SK-N-SH treated with all-trans-retinoic acid at 6 μM for 48 hours (cell line): ENCODE measurements around the gene PKIG.

Source experiments
- ATAC-seq: fragments of 200-7000 bp; cut with Tn5 transposase; 3 replicates; pipeline ENCODE4 v1.9.1; 2020; ENCODE audit warnings: mild to moderate bottlenecking, moderate library complexity
- ARNTL ChIP-seq: fragments of 450-650 bp; formaldehyde crosslinking; IDR thresholded peaks from 2 replicates; pipeline ENCODE4 v1.5.0; 2020; ENCODE audit warnings: low read depth, mild to moderate bottlenecking, moderate library complexity, borderline replicate concordance
- BACH2 ChIP-seq: fragments of 250-450 bp; sonication (Bioruptor Pico); IDR thresholded peaks from 2 replicates; pipeline ENCODE4 v1.9.0; 2021; ENCODE audit warnings: mild to moderate bottlenecking, borderline replicate concordance
- CREB5 ChIP-seq: fragments of 250-450 bp; sonication (Bioruptor Pico); IDR thresholded peaks from 2 replicates; pipeline ENCODE4 v1.5.1; 2020; ENCODE audit warnings: low read depth, mild to moderate bottlenecking, moderate library complexity
- CSDC2 ChIP-seq: fragments of 250-450 bp; sonication (Bioruptor Pico); IDR thresholded peaks from 2 replicates; pipeline ENCODE4 v1.5.0; 2020; ENCODE audit warnings: mild to moderate bottlenecking, moderate library complexity
- CSRNP3 ChIP-seq: fragments of 250-450 bp; sonication (Bioruptor Pico); IDR thresholded peaks from 2 replicates; pipeline ENCODE4 v1.5.1; 2021; ENCODE audit warnings: mild to moderate bottlenecking, moderate library complexity
- ESRRG ChIP-seq: fragments of 250-450 bp; sonication (Bioruptor Pico); IDR thresholded peaks from 2 replicates; pipeline ENCODE4 v1.6.1; 2021; ENCODE audit warnings: mild to moderate bottlenecking
- GLIS3 ChIP-seq: fragments of 250-450 bp; sonication (Bioruptor Pico); IDR thresholded peaks from 2 replicates; pipeline ENCODE4 v1.5.0; 2020; ENCODE audit warnings: mild to moderate bottlenecking, moderate library complexity
- ISL1 ChIP-seq: fragments of 250-450 bp; sonication (Bioruptor Pico); IDR thresholded peaks from 2 replicates; pipeline ENCODE4 v2.1.2; 2022; ENCODE audit warnings: mild to moderate bottlenecking, moderate library complexity
- PATZ1 ChIP-seq: fragments of 250-450 bp; sonication (Bioruptor Pico); IDR thresholded peaks from 2 replicates; pipeline ENCODE4 v1.8.0; 2020; ENCODE audit warnings: mild to moderate bottlenecking, moderate library complexity, borderline replicate concordance
- POU6F1 ChIP-seq: fragments of 250-450 bp; sonication (Bioruptor Pico); IDR thresholded peaks from 2 replicates; pipeline ENCODE4 v1.8.0; 2021; ENCODE audit warnings: low read depth, mild to moderate bottlenecking, moderate library complexity, borderline replicate concordance
- PPARA ChIP-seq: fragments of 250-450 bp; sonication (Bioruptor Pico); IDR thresholded peaks from 2 replicates; pipeline ENCODE4 v1.5.0; 2020; ENCODE audit warnings: mild to moderate bottlenecking, borderline replicate concordance
- RARB ChIP-seq: fragments of 250-450 bp; sonication (Bioruptor Pico); IDR thresholded peaks from 2 replicates; pipeline ENCODE4 v1.8.0; 2021; ENCODE audit warnings: mild to moderate bottlenecking, moderate library complexity
- SNAI2 ChIP-seq: fragments of 250-450 bp; sonication (Bioruptor Pico); IDR thresholded peaks from 2 replicates; pipeline ENCODE4 v1.5.0; 2020; ENCODE audit warnings: mild to moderate bottlenecking, moderate library complexity
- TCF4 ChIP-seq: fragments of 250-450 bp; sonication (Bioruptor Pico); IDR thresholded peaks from 2 replicates; pipeline ENCODE4 v1.8.0; 2021; ENCODE audit warnings: mild to moderate bottlenecking, moderate library complexity, borderline replicate concordance
- TOX ChIP-seq: fragments of 250-450 bp; sonication (Bioruptor Pico); IDR thresholded peaks from 2 replicates; pipeline ENCODE4 v1.8.0; 2021; ENCODE audit warnings: mild to moderate bottlenecking, moderate library complexity, borderline replicate concordance
- TSHZ2 ChIP-seq: fragments of 250-450 bp; sonication (Bioruptor Pico); IDR thresholded peaks from 2 replicates; pipeline ENCODE4 v1.5.0; 2020; ENCODE audit warnings: mild to moderate bottlenecking, moderate library complexity
- ZC3H10 ChIP-seq: fragments of 250-450 bp; sonication (Bioruptor Pico); IDR thresholded peaks from 2 replicates; pipeline ENCODE4 v1.5.1; 2021; ENCODE audit warnings: mild to moderate bottlenecking, moderate library complexity
- ZNF565 ChIP-seq: fragments of 450-650 bp; formaldehyde crosslinking; conservative IDR thresholded peaks from 2 replicates; pipeline ENCODE4 v1.5.0; 2020; ENCODE audit warnings: low read depth, mild to moderate bottlenecking, moderate library complexity
- ZNF70 ChIP-seq: fragments of 450-650 bp; formaldehyde crosslinking; IDR thresholded peaks from 2 replicates; pipeline ENCODE4 v1.5.0; 2020; ENCODE audit warnings: mild to moderate bottlenecking, moderate library complexity
- ZNF8 ChIP-seq: fragments of 450-650 bp; formaldehyde crosslinking; IDR thresholded peaks from 2 replicates; pipeline ENCODE4 v1.5.0; 2020; ENCODE audit warnings: mild to moderate bottlenecking, moderate library complexity

Gene PKIG

GRCh38 chr20:44593751-44594150 is 11.4 kb downstream of the PKIG start:
- TF ChIP-seq TSHZ2 (CRISPR knock-in tag) (no peak), ZNF70 (no peak), SNAI2 (no peak), ZNF8 (CRISPR knock-in tag) (no peak), ZC3H10 (CRISPR knock-in tag) (no peak), BACH2 (CRISPR knock-in tag) (no peak), CREB5 (CRISPR knock-in tag) (no peak), ESRRG (CRISPR knock-in tag) (no peak), GLIS3 (no peak), CSRNP3 (CRISPR knock-in tag) (no peak), POU6F1 (CRISPR knock-in tag) (no peak), ISL1 (CRISPR knock-in tag) (no peak), TCF4 (CRISPR knock-in tag) (no peak), ARNTL (CRISPR knock-in tag) (no peak), RARB (CRISPR knock-in tag) (no peak), TOX (CRISPR knock-in tag) (no peak), PATZ1 (no peak)
- ATAC-seq = no peak

- TF ChIP-seq PATZ1 (no peak), TOX (CRISPR knock-in tag) (no peak), CREB5 (CRISPR knock-in tag) (no peak)
- TF ChIP-seq, all 23 proteins: peak for 0
- no peak; the same call in 2 of the 3 replicates for ATAC-seq
Observed at GRCh38 chr20:44594730-44595129, 12.4 kb downstream of the PKIG start.

- TF ChIP-seq CSDC2 = no peak
- TF ChIP-seq PPARA = no peak
- TF ChIP-seq CREB5 (CRISPR knock-in tag) = no peak
- no peak for TF ChIP-seq ZNF565 (CRISPR knock-in tag)
- no peak for TF ChIP-seq ISL1 (CRISPR knock-in tag)
- ATAC-seq = no peak
Observed at GRCh38 chr20:44596010-44596409, 13.6 kb downstream of the PKIG start.
